HG02642 (cell line): ENCODE results near the gene SC5D.
A peak's percentile ranks its signal among the peaks of the same experiment; 100 is the strongest.

Source experiments
- ATAC-seq: cut with Tn5 transposase; IDR thresholded peaks from one replicate; pipeline ENCODE4 v1.9.1; 2021; ENCODE audit warnings: mild to moderate bottlenecking; ENCODE audit not compliant: unreplicated experiment, poor library complexity

The SC5D gene

DNA sequence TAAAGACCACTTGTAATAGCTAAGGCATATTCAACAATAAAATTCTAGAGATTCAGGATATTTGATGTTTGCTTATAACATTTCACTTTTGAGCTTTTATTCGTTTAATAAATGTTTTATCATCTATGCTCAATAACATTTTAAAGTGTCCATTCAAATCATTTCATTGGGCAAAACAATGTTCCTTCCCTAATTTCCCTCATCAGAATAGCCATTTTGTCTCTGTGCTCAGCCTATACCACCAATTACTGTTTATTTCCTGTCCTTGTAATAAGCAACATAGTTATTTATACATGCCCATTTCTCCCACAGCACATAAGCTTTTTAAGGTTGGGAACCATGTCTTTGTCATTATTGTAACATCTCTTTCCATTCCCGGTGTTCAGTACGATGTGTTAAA is 1.3 kb upstream of the SC5D start:
- no peak for ATAC-seq

DNA sequence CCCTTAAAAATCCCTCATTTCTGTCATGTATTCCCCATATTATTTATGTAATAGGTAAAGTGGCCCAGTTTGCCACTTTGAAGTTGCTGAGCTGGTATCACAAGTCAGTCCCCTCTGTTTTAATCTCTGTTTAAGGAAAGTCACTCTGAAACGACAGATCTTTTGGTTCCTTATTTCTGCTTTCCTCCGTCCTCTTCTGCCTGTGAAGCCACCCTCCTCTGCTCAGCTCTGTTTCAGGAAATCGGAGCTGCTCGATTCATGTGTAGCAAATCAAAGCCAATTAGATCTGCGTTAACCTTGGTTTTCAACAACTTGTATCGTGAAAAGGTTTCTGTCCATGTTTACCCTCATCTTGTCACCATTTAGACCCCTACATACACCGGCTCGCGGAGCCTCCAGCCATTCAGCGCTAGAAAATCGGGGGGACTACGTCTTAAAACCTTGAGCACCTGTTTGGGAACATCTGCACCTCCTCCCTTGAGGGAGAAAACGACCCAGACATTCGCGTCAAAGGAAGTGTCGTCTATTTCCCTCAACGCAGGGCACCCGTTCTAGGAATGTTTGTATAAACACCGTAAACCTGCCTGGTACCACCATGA is 576 bp upstream of the SC5D start:
- ATAC-seq, result peak; percentile 32

- no peak for ATAC-seq
Observed at GRCh38 chr11:121293288-121293594, 670 bp downstream of the SC5D start.

DNA sequence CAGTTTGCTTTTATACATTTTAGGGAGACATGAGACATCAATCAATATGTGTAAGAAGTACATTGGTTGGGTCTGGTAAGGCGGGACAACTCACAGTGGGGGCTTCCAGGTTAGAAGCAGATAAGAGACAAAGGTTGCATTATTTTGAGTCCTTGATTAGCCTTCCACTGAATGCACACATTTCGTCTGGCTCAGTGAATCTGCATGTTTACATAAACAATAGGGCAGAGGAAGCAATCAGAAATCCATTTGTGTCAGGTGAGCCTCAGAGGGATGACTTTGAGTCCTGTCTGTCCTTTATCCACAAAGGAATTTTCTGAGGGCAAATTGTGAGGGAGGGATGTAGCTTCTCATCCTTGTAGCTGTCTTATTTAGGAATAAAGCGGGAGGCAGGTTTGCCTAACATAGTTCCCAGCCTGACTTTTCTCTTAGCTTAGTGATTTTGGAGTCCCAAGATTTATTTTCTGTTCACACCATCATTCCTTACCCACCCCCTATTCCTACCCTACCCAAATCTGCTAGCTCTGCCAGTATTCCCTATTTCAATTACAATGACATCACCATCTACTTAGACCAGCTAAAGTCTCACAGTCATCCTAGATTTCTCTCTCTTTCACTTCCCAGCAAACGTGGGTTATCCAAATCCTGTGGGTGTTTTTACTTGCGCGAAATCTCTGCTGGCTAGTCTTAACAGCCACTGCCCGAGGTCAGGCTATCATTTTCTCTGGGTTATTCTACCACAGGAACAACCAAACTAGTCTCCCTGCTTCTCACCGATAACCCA is 2.9 kb downstream of the SC5D start:
- ATAC-seq, result no peak

GRCh38 chr11:121297872-121298271 is 5.3 kb downstream of the SC5D start:
- ATAC-seq, result no peak

GRCh38 chr11:121298774-121299173 is 6.2 kb downstream of the SC5D start:
- no peak for ATAC-seq

- ATAC-seq, result no peak
Observed at GRCh38 chr11:121299417-121299816, 6.8 kb downstream of the SC5D start.

- no peak for ATAC-seq
Observed at GRCh38 chr11:121300313-121300971, 7.9 kb downstream of the SC5D start.

DNA sequence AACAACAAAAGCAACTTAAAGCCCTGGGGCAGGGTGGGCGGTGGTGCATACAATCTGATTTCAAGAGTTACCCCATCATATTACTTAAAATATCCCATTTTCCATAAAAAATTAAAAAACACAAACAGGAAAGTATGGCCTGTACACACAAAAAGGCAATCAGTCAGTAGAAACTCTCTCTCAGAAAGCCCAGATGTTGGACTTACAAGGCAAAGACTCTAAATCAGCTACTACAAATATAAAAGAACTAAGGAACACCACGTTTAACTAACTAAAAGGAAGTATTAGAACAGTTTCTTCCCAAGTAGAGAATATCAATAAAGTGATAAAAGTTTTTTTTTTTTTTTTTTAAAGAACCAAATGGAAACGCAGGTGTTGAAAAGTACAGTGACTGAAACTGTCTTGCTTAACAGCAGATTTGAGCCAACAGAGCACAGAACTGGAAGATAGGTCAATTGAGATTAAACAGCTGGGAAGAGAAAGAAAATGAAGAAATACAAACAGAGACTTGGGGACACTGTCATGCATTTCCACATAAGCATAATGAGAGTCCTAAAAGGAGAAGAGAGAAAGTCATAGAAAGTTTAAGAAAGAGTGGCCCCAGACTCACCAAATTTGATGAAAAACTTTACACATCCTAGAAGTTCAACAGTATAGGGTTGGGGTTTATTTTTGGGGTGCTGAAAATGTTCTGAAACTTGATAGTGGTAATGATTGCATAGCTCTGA is 8.6 kb downstream of the SC5D start:
- ATAC-seq, result no peak

- no peak for ATAC-seq
Observed at GRCh38 chr11:121304759-121305158, 12.2 kb downstream of the SC5D start.

DNA sequence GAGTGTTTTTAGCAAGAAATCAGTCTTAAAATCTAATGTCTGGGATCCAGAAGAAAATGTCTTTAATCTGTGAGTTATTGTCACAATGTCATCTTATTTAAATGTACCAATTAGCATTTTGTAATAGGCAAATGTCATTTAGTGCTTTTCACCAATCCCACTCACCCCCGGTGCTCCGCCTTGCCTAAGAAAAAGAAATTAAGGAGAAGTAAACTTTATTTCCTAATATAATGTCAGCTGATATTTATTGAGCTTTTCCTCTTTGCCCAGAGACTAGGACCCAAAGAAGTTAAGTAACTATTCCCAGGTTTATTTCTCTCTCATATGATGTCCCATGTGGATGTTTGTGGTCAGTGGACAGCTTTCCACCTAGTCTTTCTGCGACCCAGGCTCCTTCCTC is 16.2 kb downstream of the SC5D start:
- ATAC-seq, result no peak

DNA sequence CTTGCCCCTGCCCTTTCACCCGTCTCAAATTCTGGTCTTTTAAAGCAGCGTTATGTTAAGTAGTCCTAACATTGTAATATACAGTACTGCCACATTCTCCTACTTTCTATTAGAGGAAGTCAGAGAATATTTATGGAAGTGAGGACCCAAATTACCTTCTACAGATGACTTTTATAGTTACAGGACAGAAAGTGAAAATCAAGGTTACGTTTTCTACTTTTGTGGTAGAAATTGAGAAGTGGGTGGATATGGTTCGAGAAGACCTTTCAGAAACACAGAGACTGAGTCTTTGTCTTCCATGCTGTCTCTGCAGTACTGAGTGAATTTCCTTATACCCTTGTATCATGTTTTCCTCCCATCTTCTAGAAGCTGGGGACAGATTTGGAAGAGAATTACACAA is 17.1 kb downstream of the SC5D start:
- ATAC-seq, result peak; percentile 87

GRCh38 chr11:121310908-121311307 is 18.3 kb downstream of the SC5D start:
- ATAC-seq, result no peak

DNA sequence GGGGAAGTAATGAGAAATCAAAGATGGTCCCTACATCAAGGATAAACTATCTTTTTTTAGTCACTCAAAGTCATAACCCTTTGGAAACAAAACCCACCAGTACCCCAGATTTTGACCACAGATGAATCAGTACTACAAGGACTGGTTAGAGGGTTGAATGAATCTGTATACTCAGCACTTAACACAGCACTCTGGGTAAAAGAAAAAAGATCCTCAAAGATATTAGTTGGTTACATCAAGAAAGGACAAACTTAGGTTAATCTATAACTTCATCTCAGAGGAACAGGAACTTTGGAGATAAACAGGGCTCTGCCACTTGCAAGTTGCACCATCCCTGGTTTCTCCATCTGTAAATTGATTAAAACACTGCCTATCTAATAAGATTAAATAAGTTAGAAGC is 18.8 kb downstream of the SC5D start:
- no peak for ATAC-seq

- no peak for ATAC-seq
Observed at GRCh38 chr11:121312483-121312882, 19.9 kb downstream of the SC5D start.

DNA sequence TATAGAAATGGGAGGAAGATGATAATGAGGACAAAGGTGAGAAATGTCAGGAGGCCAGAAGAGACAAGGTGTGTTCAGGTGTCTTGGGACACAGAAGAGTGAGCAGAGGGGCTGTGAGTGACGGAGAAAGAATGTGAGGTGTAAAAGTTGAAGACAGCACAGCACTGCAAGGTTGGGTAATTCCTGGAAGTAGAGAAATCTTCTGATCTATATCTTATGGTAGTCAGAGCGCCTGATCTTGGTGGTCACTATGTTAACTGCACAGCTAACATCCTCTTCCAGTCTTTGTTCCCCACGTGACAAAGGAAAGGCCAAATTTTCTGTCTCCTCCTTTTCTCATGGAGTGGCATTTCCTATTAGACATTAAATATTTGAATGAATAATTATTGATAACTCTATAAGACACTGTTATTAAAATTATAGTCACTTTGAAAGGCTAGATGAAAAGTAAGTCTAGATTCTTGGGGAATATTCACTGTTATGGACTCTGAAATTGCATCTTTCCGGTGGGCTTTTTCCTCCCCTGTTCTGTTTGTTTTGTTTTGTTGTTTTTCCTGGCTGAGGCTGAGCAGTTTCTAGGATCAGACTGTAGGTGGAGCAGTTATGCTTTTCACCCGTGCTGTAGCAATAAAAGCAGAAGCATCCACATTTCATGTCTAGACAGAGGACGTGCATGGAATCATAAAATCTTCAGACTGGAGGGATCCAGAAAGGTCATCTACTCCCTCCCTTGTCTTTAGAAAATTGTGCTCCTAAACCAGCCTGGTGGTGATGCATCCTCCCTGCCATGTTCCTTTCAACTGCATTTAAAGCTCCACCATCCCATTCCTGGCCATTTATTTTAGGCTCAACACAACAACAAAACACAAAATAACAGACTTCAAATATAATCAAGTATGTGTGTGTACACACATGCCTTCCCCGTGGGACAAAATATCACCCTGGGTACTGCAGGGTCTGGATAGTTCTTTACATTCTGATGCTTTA is 26.6 kb downstream of the SC5D start:
- no peak for ATAC-seq

DNA sequence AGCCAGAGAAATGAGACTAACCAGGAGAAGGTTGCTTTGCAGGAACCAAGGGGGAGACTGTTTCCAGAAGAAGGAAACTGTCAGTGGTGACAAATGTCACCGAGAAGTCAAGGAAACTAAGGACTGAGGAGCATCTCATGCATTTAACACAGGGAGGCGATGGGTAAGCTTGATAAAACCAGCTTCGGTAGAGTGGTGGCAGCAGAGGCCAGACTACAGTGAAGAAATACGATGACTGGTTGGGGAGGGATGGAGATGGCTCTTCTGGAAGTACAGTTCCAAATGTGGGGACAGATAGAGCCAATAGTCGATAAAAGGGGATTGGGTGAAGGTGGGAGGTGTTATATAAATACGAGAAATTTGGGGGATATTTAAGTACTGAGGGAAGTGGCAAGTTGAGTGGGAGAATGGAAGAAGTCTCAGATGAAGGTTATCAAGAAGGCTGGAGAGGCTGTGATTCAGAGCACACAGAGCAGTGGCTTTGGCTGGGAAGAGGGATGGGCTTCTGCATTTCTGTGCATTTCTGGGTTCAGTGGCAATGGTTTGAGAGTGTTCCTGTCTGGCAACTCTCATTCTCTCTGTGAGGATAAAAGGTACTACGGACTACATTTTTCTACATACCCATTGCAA is 29.2 kb downstream of the SC5D start:
- ATAC-seq, result no peak

DNA sequence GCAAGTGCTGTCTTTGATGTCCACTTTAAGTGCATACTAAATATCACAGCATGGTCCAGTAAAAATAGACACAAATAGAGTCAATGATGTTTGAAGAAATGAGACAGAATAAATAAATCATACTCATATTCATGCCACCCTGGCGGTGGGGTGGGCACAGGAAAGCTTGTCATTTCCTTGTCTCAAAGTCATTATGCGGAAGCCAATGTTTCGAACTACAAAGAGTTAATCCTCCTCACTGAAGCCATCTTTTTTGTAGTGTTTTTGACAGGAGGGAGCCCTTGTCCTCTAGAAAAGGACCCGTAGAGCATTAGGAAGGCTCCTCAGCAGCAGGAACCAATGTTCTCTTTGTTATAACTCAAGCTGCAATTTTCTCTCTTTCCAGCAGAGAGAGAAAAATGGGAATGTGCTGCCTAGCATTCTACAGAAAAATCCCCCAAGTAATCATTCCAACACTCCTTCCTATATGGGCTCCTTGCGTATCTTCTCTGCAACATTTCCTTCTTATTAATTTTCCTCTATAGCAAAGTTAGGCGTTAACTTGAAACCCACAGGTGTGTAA is 30.6 kb downstream of the SC5D start:
- no peak for ATAC-seq

DNA sequence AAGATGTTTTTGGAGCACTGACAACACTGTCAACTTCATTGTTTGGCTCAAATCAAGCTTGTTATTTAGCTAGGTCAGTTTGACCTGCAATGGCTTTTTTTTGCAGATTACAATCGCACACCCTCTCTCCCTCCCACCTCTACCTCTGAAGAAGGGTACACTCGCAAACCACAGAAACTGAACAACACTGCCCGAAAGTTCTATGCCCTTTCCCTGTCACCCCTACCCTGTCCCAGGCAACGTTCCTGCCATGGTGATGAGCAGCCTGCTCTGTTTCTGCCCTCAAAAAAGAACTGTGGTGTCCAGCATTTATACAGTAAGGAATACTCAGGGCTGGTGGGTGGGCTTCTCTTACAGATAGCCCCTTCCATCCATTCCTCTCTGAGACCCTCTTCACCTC is 33.7 kb downstream of the SC5D start:
- no peak for ATAC-seq
